GM12891 (cell line): Measurements from ENCODE around the gene TPSB2.

Experiments used
- PAX5 ChIP-seq: IDR thresholded peaks from 2 replicates; pipeline ENCODE4 v1.6.1; 2011; ENCODE audit warnings: low read length, moderate library complexity, mild to moderate bottlenecking; ENCODE audit not compliant: insufficient read depth, severe bottlenecking
- POLR2A ChIP-seq: IDR thresholded peaks from 2 replicates; pipeline ENCODE4 v1.6.1; 2011; ENCODE audit warnings: low read depth, low read length, control low read depth
- POLR2AphosphoS5 ChIP-seq: IDR thresholded peaks from 2 replicates; pipeline ENCODE4 v1.6.1; 2011; ENCODE audit warnings: low read depth, low read length, control low read depth
- SPI1 ChIP-seq: IDR thresholded peaks from 2 replicates; pipeline ENCODE4 v1.6.1; 2011; ENCODE audit warnings: low read depth, low read length, control low read depth
- TAF1 ChIP-seq: IDR thresholded peaks from 2 replicates; pipeline ENCODE4 v1.6.1; 2011; ENCODE audit warnings: low read depth, low read length, control low read depth

DNA sequence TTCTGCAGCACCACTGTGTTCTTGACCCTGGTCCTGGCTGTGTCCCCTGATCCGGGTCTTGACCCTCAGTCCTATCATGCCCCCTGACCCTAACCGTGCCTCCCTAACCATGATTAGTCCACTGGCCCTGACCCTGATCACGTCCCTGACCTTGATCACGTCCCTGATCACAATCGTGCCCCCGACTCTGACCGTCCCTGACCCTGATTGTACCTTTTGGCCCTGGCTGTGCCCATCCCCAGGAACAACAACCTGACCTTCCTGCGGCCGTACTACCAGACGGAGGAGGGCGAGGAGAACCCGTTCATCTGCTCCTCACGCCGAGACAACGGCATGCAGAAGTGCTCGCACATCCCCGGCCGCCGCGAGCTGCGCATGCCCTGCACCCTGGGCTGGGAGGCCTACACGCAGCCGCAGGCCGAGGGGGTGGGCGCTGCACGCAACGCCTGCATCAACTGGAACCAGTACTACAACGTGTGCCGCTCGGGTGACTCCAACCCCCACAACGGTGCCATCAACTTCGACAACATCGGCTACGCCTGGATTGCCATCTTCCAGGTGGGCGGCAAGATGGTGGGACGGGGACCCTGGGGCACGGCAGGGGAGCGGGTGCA lies 29.9 kb downstream of the TPSB2 start:
- TF ChIP-seq POLR2AphosphoS5 (no peak), POLR2A (no peak), TAF1 (no peak), PAX5 (no peak), SPI1 (no peak)
